Measurements from ENCODE around the gene CNN3.

DNA sequence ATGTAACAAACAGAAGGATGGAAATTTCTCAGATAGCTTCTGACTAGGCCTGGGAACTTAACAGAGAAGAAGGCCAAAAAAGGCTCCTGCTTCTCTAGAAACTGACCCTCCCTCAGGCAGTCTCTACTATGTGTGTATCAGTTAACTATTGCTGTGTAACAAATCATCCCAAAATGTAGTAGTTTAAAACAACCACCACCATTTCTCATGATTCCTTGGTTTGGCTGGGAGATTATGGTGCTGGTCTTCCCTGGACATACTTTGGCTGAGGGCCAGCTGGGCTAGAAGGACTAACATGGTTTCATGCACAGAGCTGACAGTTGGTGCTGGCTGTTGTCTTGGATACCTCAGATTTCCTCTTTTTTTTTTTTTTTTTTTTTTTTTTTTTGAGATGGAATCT, 26.2 kb upstream of the CNN3 start:
- TF ChIP-seq CTCF (IDR thresholded peaks at IDR 0.05) (no peak), POLR2A (IDR thresholded peaks at IDR 0.05) (no peak)
